Islet of Langerhans (tissue), 1 donor: ENCODE data around the gene DSE.

ENCODE experiments used
- FAIRE-seq: peaks from one replicate; lab custom pipeline; 2011; peaks lifted over from hg19 to GRCh38; lab: Jason Lieb, UNC

Gene DSE

GRCh38 chr6:116485559-116486184, 114.9 kb downstream of the DSE start:
- no peak for FAIRE-seq

GRCh38 chr6:116491610-116492330, 121.0 kb downstream of the DSE start:
- FAIRE-seq: no peak

- FAIRE-seq: no peak
These were observed 121.8 kb downstream of the DSE start for GRCh38 chr6:116492331-116493067.
